Endothelial cell of umbilical vein (primary cell): ENCODE data around the gene NUP37.

Experiments used
- CTCF ChIP-seq, 2 donors: IDR thresholded peaks; 1 replicate in 1 of 2; 2 replicates in 1 of 2; pipeline ENCODE4 v1.5.1; 2011; ENCODE audit warnings: low read length in 2 of 2, mild to moderate bottlenecking in 2 of 2, moderate library complexity in 2 of 2, control low read depth in 1 of 2, inconsistent platforms in 1 of 2, low read depth in 1 of 2; ENCODE audit not compliant: insufficient read depth in 1 of 2; ENCODE audit errors: extremely low read depth in 1 of 2
- EZH2 ChIP-seq: IDR thresholded peaks from 2 replicates; pipeline ENCODE4 v1.6.1; 2012; ENCODE audit warnings: borderline replicate concordance, low read depth, mild to moderate bottlenecking, moderate library complexity, low read length, inconsistent platforms; ENCODE audit not compliant: severe bottlenecking
- MAX ChIP-seq: IDR thresholded peaks from 2 replicates; pipeline ENCODE4 v1.6.1; 2011; ENCODE audit not compliant: insufficient read depth, insufficient read length
- MYC ChIP-seq: IDR thresholded peaks from one replicate; pipeline ENCODE4 v1.6.1; 2011; ENCODE audit warnings: mild to moderate bottlenecking, low read depth, low read length
- POLR2A ChIP-seq: IDR thresholded peaks from 2 replicates; pipeline ENCODE4 v1.6.1; 2012; ENCODE audit warnings: low read depth, mild to moderate bottlenecking, control low read depth, low read length
- POLR2AphosphoS5 ChIP-seq: IDR thresholded peaks from 2 replicates; pipeline ENCODE4 v1.6.1; 2012; ENCODE audit warnings: low read depth, mild to moderate bottlenecking, control low read depth, low read length, moderate library complexity; ENCODE audit not compliant: insufficient read depth

GRCh38 chr12:102163383-102163782 is 43.5 kb upstream of the NUP37 start:
- TF ChIP-seq CTCF (IDR thresholded peaks at IDR 0.05; ENCODE audit: extremely low read depth in 1 of 2, insufficient read depth in 1 of 2, low read depth in 1 of 2, low read length in 2 of 2) (no peak), POLR2A (no peak), EZH2 (no peak), MAX (no peak), POLR2AphosphoS5 (no peak), MYC (no peak)
